HEK293 (cell line): ENCODE data around the gene ARSB.

Experiments used
- CTCF ChIA-PET: fragments of 350-600 bp; formaldehyde crosslinking; extraction: SDS; loops from one replicate; lab custom pipeline; 2021; ENCODE audit warnings: antibody characterized with exemption; lab: Yijun Ruan, JAX
- POLR2A ChIA-PET: fragments of 300-600 bp; formaldehyde crosslinking; extraction: SDS; loops from one replicate; lab custom pipeline; 2020; ENCODE audit warnings: antibody characterized with exemption, inconsistent platforms; lab: Yijun Ruan, JAX
- H3K27ac ChIP-seq: fragments of 200-500 bp; sonication (Bioruptor generic); 2 replicates; pipeline ENCODE4 v1.5.1; 2014; ENCODE audit warnings: low read depth, low read length, control low read depth, inconsistent platforms; ENCODE audit errors: extremely low read depth
- H3K36me3 ChIP-seq, 2 experiments: fragments of 200-500 bp in 1 of 2; sonication (Bioruptor generic) in 1 of 2; 1 replicate in 1 of 2; 2 replicates in 1 of 2; pipeline ENCODE4 v1.5.1; 2014 to 2017; ENCODE audit warnings: inconsistent platforms in 2 of 2, low read length in 2 of 2; ENCODE audit not compliant: control insufficient read depth in 2 of 2, insufficient read depth in 1 of 2
- H3K4me1 ChIP-seq: fragments of 200-500 bp; sonication (Bioruptor generic); 2 replicates; pipeline ENCODE4 v1.5.1; 2014; ENCODE audit warnings: mild to moderate bottlenecking, low read length, inconsistent platforms; ENCODE audit not compliant: control insufficient read depth, insufficient read depth
- H3K4me3 ChIP-seq: 2 replicates; pipeline ENCODE4 v1.5.1; 2011; ENCODE audit warnings: low read depth, mild to moderate bottlenecking, control low read depth, low read length, moderate library complexity
- H3K9me3 ChIP-seq: fragments of 200-500 bp; sonication (Bioruptor generic); 2 replicates; pipeline ENCODE4 v1.5.1; 2014; ENCODE audit warnings: low read depth, low read length, inconsistent platforms; ENCODE audit not compliant: control insufficient read depth, insufficient read depth
- MZF1 ChIP-seq: fragments of 450-650 bp; formaldehyde crosslinking; IDR thresholded peaks from 2 replicates; pipeline ENCODE4 v1.5.1; 2017; ENCODE audit warnings: missing biosample characterization, missing genetic modification characterization, borderline replicate concordance
- REST ChIP-seq: fragments of 450-650 bp; formaldehyde crosslinking; IDR thresholded peaks from 2 replicates; pipeline ENCODE4 v1.5.1; 2016; ENCODE audit warnings: missing biosample characterization, missing genetic modification characterization
- SCRT2 ChIP-seq: fragments of 450-650 bp; formaldehyde crosslinking; IDR thresholded peaks from 2 replicates; pipeline ENCODE4 v1.5.1; 2016; ENCODE audit warnings: missing biosample characterization, missing genetic modification characterization
- ZBTB1 ChIP-seq: fragments of 450-650 bp; formaldehyde crosslinking; IDR thresholded peaks from 2 replicates; pipeline ENCODE4 v1.5.1; 2016; ENCODE audit warnings: missing biosample characterization, missing genetic modification characterization
- ZFP3 ChIP-seq: fragments of 450-650 bp; formaldehyde crosslinking; IDR thresholded peaks from 2 replicates; pipeline ENCODE4 v1.5.1; 2016; ENCODE audit warnings: low read depth, missing biosample characterization, missing genetic modification characterization
- ZFP37 ChIP-seq: fragments of 450-650 bp; formaldehyde crosslinking; IDR thresholded peaks from 2 replicates; pipeline ENCODE4 v1.5.1; 2016; ENCODE audit warnings: missing biosample characterization, missing genetic modification characterization
- ZNF132 ChIP-seq: fragments of 450-650 bp; formaldehyde crosslinking; IDR thresholded peaks from 2 replicates; pipeline ENCODE4 v1.5.1; 2017; ENCODE audit warnings: missing biosample characterization, missing genetic modification characterization, borderline replicate concordance
- ZNF211 ChIP-seq: fragments of 450-650 bp; formaldehyde crosslinking; IDR thresholded peaks from 2 replicates; pipeline ENCODE4 v1.5.1; 2016; ENCODE audit warnings: low read depth, missing biosample characterization, missing genetic modification characterization
- ZNF214 ChIP-seq: fragments of 450-650 bp; formaldehyde crosslinking; IDR thresholded peaks from 2 replicates; pipeline ENCODE4 v1.5.1; 2017; ENCODE audit warnings: missing biosample characterization, mild to moderate bottlenecking, missing genetic modification characterization, borderline replicate concordance
- ZNF350 ChIP-seq: fragments of 450-650 bp; formaldehyde crosslinking; IDR thresholded peaks from 2 replicates; pipeline ENCODE4 v1.5.0; 2017; ENCODE audit warnings: missing biosample characterization, mild to moderate bottlenecking, missing genetic modification characterization
- ZNF394 ChIP-seq: fragments of 450-650 bp; formaldehyde crosslinking; IDR thresholded peaks from 2 replicates; pipeline ENCODE4 v1.5.1; 2016; ENCODE audit warnings: missing biosample characterization, missing genetic modification characterization, mild to moderate bottlenecking, moderate library complexity, borderline replicate concordance
- ZNF530 ChIP-seq: fragments of 450-650 bp; formaldehyde crosslinking; IDR thresholded peaks from 2 replicates; pipeline ENCODE4 v1.5.1; 2016; ENCODE audit warnings: low read depth, missing biosample characterization, missing genetic modification characterization
- ZNF548 ChIP-seq: fragments of 450-650 bp; formaldehyde crosslinking; IDR thresholded peaks from 2 replicates; pipeline ENCODE4 v1.5.1; 2016; ENCODE audit warnings: missing biosample characterization, missing genetic modification characterization
- ZNF555 ChIP-seq: fragments of 450-650 bp; formaldehyde crosslinking; conservative IDR thresholded peaks from 2 replicates; pipeline ENCODE4 v1.5.1; 2017; ENCODE audit warnings: missing biosample characterization, mild to moderate bottlenecking, missing genetic modification characterization, inconsistent platforms
- ZNF580 ChIP-seq: fragments of 450-650 bp; formaldehyde crosslinking; IDR thresholded peaks from 2 replicates; pipeline ENCODE4 v1.5.1; 2016; ENCODE audit warnings: missing biosample characterization, missing genetic modification characterization
- ZNF624 ChIP-seq: fragments of 450-650 bp; formaldehyde crosslinking; IDR thresholded peaks from 2 replicates; pipeline ENCODE4 v1.5.1; 2017; ENCODE audit warnings: missing biosample characterization, missing genetic modification characterization
- ZNF654 ChIP-seq: fragments of 450-650 bp; formaldehyde crosslinking; IDR thresholded peaks from 2 replicates; pipeline ENCODE4 v1.5.1; 2016; ENCODE audit warnings: low read depth, missing biosample characterization, missing genetic modification characterization
- ZNF791 ChIP-seq: fragments of 450-650 bp; formaldehyde crosslinking; IDR thresholded peaks from 2 replicates; pipeline ENCODE4 v1.5.1; 2016; ENCODE audit warnings: missing biosample characterization, missing genetic modification characterization
- TF ChIP-seq, protein P1 (sequence below): fragments of 450-650 bp; formaldehyde crosslinking; IDR thresholded peaks from 2 replicates; pipeline ENCODE4 v1.5.1; 2016; ENCODE audit warnings: missing biosample characterization, missing genetic modification characterization, low read depth
- TF ChIP-seq, protein P2 (sequence below): fragments of 450-650 bp; formaldehyde crosslinking; IDR thresholded peaks from 2 replicates; pipeline ENCODE4 v1.5.1; 2017; ENCODE audit warnings: missing biosample characterization, mild to moderate bottlenecking, missing genetic modification characterization, moderate library complexity
- TF ChIP-seq, protein P3 (sequence below): fragments of 450-650 bp; formaldehyde crosslinking; IDR thresholded peaks from 2 replicates; pipeline ENCODE4 v1.5.1; 2017; ENCODE audit warnings: missing biosample characterization, missing genetic modification characterization
- TF ChIP-seq, protein P4 (sequence below): fragments of 450-650 bp; formaldehyde crosslinking; IDR thresholded peaks from 2 replicates; pipeline ENCODE4 v1.5.1; 2016; ENCODE audit warnings: missing biosample characterization, missing genetic modification characterization

ARSB gene

DNA sequence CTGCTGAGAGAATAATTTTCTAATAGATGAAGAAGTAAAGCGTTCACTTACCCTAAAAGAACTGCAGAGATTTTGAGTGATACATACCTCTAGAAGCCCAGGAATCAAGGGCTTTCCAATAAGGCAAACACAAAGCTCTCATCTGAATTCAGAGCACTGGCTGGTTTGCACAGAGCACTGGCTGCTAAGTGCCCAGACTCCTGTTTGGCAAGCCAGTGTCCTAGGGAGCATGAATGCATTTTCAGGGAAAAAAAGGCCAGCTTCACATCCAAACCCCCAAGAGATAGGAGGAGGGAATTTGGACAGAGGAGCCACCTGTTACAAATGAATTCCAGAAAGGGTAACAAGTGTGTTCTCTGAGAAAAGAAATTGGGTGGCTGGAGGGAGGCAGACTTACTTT is 65.3 kb downstream of the ARSB start:
- ChIA-PET POLR2A (interaction anchor here (1.3 kb wide), 1 partner anchor 65 kb away, joined by 3 read pairs; the partner anchor contains the start of gene ARSB), CTCF (interaction anchor here (0.8 to 1.1 kb wide), 2 partner anchors 20 to 55 kb away, joined by 3 to 6 read pairs; no protein-coding TSS in a partner anchor)
- Histone ChIP-seq H3K27ac (no peak overlapping the region), H3K9me3 (no peaks in the 10 kb centered on the region), H3K4me1 (0 out of 2 replicates have a peak, but pooled peaks cover 6% of the 10 kb centered on the region), H3K4me3 (no peak overlapping the region), H3K36me3 (no peaks in the 10 kb centered on the region)
- no peak for TF ChIP-seq ZNF394 (tag by site-specific recombination)
- TF ChIP-seq ZNF624 (tag by site-specific recombination), result no peak
- TF ChIP-seq, protein P1, sequence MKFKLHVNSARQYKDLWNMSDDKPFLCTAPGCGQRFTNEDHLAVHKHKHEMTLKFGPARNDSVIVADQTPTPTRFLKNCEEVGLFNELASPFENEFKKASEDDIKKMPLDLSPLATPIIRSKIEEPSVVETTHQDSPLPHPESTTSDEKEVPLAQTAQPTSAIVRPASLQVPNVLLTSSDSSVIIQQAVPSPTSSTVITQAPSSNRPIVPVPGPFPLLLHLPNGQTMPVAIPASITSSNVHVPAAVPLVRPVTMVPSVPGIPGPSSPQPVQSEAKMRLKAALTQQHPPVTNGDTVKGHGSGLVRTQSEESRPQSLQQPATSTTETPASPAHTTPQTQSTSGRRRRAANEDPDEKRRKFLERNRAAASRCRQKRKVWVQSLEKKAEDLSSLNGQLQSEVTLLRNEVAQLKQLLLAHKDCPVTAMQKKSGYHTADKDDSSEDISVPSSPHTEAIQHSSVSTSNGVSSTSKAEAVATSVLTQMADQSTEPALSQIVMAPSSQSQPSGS, result no peak
- TF ChIP-seq MZF1, result no peak
- no peak for TF ChIP-seq ZNF350 (tag by site-specific recombination)
- peak; percentile 61 for TF ChIP-seq SCRT2 (tag by site-specific recombination)
- TF ChIP-seq, all 188 proteins: peak for 1

- no peak for TF ChIP-seq ZNF555 (tag by site-specific recombination)
- TF ChIP-seq REST (tag by site-specific recombination), result no peak
- TF ChIP-seq ZFP37, result no peak
- TF ChIP-seq ZNF132 (tag by site-specific recombination), result no peak
- no peak for TF ChIP-seq ZNF548 (tag by site-specific recombination)
- TF ChIP-seq, protein P2, sequence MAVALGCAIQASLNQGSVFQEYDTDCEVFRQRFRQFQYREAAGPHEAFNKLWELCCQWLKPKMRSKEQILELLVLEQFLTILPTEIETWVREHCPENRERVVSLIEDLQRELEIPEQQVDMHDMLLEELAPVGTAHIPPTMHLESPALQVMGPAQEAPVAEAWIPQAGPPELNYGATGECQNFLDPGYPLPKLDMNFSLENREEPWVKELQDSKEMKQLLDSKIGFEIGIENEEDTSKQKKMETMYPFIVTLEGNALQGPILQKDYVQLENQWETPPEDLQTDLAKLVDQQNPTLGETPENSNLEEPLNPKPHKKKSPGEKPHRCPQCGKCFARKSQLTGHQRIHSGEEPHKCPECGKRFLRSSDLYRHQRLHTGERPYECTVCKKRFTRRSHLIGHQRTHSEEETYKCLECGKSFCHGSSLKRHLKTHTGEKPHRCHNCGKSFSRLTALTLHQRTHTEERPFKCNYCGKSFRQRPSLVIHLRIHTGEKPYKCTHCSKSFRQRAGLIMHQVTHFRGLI (tag by site-specific recombination), result no peak
- TF ChIP-seq ZNF211 (tag by site-specific recombination), result no peak
- TF ChIP-seq, protein P3, sequence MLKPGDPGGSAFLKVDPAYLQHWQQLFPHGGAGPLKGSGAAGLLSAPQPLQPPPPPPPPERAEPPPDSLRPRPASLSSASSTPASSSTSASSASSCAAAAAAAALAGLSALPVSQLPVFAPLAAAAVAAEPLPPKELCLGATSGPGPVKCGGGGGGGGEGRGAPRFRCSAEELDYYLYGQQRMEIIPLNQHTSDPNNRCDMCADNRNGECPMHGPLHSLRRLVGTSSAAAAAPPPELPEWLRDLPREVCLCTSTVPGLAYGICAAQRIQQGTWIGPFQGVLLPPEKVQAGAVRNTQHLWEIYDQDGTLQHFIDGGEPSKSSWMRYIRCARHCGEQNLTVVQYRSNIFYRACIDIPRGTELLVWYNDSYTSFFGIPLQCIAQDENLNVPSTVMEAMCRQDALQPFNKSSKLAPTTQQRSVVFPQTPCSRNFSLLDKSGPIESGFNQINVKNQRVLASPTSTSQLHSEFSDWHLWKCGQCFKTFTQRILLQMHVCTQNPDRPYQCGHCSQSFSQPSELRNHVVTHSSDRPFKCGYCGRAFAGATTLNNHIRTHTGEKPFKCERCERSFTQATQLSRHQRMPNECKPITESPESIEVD (tag by site-specific recombination), result no peak
- TF ChIP-seq ZBTB1, result no peak
- TF ChIP-seq ZNF654 (tag by site-specific recombination), result no peak
- no peak for TF ChIP-seq ZNF791 (tag by site-specific recombination)
- TF ChIP-seq ZNF214 (tag by site-specific recombination), result no peak
- TF ChIP-seq, protein P4, sequence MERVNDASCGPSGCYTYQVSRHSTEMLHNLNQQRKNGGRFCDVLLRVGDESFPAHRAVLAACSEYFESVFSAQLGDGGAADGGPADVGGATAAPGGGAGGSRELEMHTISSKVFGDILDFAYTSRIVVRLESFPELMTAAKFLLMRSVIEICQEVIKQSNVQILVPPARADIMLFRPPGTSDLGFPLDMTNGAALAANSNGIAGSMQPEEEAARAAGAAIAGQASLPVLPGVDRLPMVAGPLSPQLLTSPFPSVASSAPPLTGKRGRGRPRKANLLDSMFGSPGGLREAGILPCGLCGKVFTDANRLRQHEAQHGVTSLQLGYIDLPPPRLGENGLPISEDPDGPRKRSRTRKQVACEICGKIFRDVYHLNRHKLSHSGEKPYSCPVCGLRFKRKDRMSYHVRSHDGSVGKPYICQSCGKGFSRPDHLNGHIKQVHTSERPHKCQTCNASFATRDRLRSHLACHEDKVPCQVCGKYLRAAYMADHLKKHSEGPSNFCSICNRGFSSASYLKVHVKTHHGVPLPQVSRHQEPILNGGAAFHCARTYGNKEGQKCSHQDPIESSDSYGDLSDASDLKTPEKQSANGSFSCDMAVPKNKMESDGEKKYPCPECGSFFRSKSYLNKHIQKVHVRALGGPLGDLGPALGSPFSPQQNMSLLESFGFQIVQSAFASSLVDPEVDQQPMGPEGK (tag by site-specific recombination), result no peak
- TF ChIP-seq ZNF530 (tag by site-specific recombination), result no peak
- no peak for TF ChIP-seq ZNF580 (tag by site-specific recombination)
- TF ChIP-seq ZFP3, result no peak
- TF ChIP-seq, all 188 proteins: peak for 0
- peaks cover 17% of the 10 kb centered on the region for H3K4me1 ChIP-seq
- no peaks in the 10 kb centered on the region for H3K9me3 ChIP-seq
- no peak overlapping the region for H3K4me3 ChIP-seq
- H3K36me3 ChIP-seq, result no peaks in the 10 kb centered on the region
- no peak overlapping the region for H3K27ac ChIP-seq
- ChIA-PET CTCF (interaction anchor here (1.4 to 5.8 kb wide), 2 partner anchors 16 to 17 kb away, joined by 8 to 47 read pairs; no protein-coding TSS in a partner anchor), POLR2A (no interaction called here)
Observed at GRCh38 chr5:78916044-78916443, 69.1 kb downstream of the ARSB start.
